Esophagus squamous epithelium (tissue), 4 donors: Measurements from ENCODE around the gene CALU.

ENCODE experiments used
- POLR2A ChIP-seq, 4 donors: fragments of 450-650 bp; IDR thresholded peaks; one replicate each; pipeline ENCODE4 v1.6.1; 2017; ENCODE audit warnings: antibody characterized with exemption in 4 of 4, mild to moderate bottlenecking in 4 of 4, moderate library complexity in 3 of 4
- TF ChIP-seq, protein P1 (sequence below), 6 experiments: fragments of 450-650 bp in 4 of 6; fragments of 200-600 bp in 2 of 6; sonication (generic) in 2 of 6; IDR thresholded peaks; one replicate each; pipeline ENCODE4 v1.5.1; 2016 to 2019; ENCODE audit warnings: antibody characterized with exemption in 6 of 6, mild to moderate bottlenecking in 4 of 6, moderate library complexity in 4 of 6

DNA sequence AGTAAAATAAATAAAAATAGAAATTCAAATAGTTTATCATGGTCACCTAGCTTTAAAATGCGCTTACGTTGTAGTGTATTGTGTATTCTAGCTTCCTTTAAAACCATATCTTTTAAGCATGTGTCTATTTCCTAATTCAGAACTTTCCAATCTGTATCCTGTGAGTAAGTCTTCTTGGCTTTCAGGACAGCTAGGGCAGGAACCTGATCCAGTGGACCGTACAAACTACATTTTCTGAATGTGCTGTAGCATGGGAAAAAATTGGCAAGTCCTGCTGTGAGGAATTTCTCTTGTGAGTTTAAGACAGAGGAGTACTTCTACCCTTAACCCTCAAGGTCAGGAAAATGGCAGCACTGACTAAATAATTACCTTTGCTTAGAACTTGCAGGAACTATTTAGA is 24.4 kb downstream of the CALU start:
- TF ChIP-seq, protein P1, sequence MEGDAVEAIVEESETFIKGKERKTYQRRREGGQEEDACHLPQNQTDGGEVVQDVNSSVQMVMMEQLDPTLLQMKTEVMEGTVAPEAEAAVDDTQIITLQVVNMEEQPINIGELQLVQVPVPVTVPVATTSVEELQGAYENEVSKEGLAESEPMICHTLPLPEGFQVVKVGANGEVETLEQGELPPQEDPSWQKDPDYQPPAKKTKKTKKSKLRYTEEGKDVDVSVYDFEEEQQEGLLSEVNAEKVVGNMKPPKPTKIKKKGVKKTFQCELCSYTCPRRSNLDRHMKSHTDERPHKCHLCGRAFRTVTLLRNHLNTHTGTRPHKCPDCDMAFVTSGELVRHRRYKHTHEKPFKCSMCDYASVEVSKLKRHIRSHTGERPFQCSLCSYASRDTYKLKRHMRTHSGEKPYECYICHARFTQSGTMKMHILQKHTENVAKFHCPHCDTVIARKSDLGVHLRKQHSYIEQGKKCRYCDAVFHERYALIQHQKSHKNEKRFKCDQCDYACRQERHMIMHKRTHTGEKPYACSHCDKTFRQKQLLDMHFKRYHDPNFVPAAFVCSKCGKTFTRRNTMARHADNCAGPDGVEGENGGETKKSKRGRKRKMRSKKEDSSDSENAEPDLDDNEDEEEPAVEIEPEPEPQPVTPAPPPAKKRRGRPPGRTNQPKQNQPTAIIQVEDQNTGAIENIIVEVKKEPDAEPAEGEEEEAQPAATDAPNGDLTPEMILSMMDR (IDR thresholded peaks at IDR 0.05): no peak
- TF ChIP-seq POLR2A (IDR thresholded peaks at IDR 0.05): no peak
